Kidney glomerular epithelial cell (primary cell): Measurements from ENCODE around the gene LIMK1.
"Not testable (repeated sequence)": the region's sequence is repeated elsewhere in the genome, so short reads cannot be mapped to it uniquely, and the experiment has no call there.

Experiments used
- DNase-seq: peaks from one replicate; lab custom pipeline; 2025; lab: John Stamatoyannopoulos, UW

The LIMK1 gene

GRCh38 chr7:74083117-74083876 lies at the start of gene LIMK1:
TSS of gene LIMK1 (plus strand) at chr7:74083804. CDS start at chr7:74083991, 187 bp downstream.
- peak; percentile 58 for DNase-seq

- DNase-seq: no peak
Observed at GRCh38 chr7:74037609-74038008, 46.0 kb upstream of the LIMK1 start.

DNA sequence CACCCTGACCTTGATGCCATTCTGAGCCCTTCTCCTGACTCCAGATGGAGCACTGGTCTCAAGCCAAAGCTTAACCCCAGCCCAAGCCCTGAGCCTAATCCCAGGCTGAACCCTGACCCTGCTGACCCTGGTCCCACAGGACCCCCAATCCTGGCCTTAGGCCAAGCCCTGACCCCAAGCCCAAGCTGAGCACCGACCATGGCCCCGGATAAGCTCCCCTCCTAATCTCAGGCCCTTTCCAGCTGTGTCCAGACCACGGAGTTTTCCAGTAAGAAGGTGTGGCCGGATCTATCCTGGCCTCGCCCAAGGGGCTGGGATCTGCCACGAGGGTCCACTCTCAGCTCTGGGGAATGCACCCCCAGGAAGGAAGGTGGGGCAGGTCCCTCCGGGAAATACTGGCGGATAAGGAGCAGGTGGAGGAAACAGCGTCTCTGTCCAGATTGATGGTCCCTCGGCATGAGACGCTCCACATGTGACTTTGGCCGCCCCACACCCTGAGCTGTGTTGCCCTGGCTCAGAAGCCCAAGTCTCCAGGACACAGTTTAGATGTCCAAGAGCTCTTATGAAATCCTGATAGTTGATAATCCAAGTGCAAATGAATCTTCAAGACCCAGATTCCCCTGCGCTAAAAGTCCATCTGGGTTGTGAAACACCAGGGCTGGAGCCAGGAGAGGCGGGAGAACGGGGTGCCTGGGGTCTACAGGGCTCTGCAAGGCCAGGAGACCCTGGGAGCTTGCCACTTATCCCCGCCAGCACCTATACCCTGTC lies 45.2 kb upstream of the LIMK1 start:
- no peak for DNase-seq

DNA sequence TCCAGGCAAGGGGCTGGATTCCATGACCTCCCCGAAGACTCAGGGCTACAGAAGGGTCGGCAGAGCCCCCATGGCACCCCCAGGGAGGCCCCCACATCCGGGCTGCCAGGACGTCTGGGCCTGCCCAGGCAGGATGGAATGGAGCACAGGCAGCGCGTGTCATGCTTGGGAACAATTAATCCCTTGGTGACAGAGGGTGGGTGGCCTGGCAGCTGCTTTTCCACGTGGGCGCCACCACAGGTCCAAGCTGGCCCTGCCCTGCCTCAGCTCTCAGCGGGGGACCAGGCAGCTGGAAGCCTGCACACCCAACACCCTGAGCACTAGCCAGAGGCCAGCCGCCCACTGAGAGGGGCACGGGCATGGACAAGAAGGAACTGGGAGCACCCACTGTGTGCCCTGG lies 44.3 kb upstream of the LIMK1 start:
- DNase-seq: no peak

DNA sequence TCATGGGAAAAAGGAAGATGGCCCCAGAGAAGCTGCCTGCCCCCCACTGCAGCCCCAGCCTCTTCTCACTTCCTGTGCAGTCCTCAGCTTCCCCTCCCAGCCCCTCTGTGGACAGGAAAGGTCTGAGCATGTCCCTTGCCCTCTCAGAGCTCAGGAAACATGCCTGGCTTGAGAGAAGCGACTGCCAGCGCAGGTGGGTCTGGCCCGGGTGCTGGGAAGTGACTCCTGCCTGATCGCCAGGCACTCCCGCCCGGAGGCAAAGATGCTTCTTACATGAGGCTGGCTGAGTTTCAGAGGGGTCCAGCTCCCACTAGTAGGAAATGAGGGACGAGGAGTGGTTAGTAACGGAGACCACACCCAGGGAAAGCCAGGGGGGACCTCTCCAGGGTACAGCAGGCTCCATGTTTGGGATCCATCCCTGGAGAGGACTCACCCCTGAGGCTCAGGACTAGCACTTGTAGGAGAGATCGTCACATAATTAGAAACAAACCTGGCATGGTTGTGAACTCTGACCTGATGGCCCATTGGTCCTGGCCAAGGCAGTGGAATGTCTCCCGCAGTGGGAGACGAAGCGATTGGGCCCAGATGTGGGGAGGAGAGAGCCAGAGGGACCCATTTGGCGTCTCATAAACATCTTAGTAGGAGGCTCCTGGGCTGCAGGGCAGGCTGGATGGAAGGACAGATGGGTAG lies 43.4 kb upstream of the LIMK1 start:
- no peak for DNase-seq

DNA sequence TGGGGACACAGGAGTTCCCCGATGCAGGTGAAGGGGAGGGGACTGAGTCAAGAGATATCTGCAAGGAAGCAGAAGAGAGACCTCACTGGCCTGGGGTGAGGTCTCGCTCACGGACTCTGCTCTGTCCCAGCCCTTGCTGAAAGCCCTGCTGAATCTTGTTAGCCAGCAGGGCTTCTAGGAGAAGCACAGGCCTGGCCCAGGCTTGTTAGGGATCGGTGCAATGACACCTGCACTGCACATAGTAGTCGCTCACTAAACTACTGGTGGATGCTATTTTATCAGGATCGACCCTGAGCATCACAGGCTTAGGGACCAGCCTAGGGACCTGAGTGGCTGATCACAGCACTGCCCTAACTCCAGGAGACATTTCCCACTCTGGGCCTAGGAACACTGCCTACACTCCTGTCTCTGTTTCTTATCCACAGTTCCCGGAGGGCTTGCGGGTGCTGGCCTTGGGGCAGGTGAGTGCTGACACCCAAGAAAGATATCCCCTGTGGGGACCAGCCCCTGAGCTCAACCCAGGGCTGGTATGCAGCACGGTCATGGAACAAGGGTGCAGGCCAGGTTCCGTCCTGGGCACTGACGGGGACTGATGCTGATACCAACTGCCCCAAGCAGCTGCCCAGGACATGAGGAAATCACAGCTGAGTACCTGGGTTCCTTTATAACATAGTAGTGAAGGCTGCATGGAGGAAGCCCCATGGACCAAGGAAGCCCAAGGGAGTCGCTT lies 42.6 kb upstream of the LIMK1 start:
- DNase-seq: no peak

- DNase-seq: no peak
Observed at GRCh38 chr7:74042746-74043522, 40.7 kb upstream of the LIMK1 start.

- no peak for DNase-seq
Observed at GRCh38 chr7:74043523-74043951, 40.1 kb upstream of the LIMK1 start.

GRCh38 chr7:74044366-74045350 lies 38.9 kb upstream of the LIMK1 start:
- DNase-seq: no peak

GRCh38 chr7:74046581-74046980 lies 37.0 kb upstream of the LIMK1 start:
- DNase-seq: not testable (repeated sequence)

GRCh38 chr7:74047804-74048380 lies 35.7 kb upstream of the LIMK1 start:
- no peak for DNase-seq

DNA sequence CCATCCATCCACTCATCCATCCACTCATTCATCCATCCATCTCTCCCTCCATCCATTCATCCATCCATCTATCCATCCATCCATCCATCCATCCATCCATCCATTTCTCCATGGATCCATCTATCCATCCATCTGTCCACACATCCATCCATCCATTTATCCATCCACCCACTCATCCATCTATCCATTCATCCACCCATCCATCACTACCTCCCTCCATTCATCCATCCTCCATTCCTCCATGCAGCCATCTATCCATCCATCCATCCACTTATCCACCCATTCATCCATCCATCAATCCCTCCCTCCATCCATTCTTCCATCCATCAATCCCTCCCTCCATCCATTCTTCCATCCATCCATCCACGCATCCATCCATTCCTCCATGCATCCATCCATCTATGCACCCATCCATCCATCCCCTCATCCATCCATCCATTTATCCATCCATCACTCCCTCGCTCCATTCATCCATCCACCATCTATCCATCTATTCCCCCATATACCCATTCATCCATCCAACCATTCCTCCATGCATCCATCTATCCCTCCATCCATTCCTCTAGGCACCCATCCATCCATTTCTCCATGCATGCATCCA lies 34.5 kb upstream of the LIMK1 start:
- no peak for DNase-seq

- no peak for DNase-seq
Observed at GRCh38 chr7:74049997-74050798, 33.4 kb upstream of the LIMK1 start.

GRCh38 chr7:74051193-74051592 lies 32.4 kb upstream of the LIMK1 start:
- no peak for DNase-seq

GRCh38 chr7:74051629-74052410 lies 31.8 kb upstream of the LIMK1 start:
- peak; percentile 5 for DNase-seq

GRCh38 chr7:74052628-74053027 lies 31.0 kb upstream of the LIMK1 start:
- no peak for DNase-seq

DNA sequence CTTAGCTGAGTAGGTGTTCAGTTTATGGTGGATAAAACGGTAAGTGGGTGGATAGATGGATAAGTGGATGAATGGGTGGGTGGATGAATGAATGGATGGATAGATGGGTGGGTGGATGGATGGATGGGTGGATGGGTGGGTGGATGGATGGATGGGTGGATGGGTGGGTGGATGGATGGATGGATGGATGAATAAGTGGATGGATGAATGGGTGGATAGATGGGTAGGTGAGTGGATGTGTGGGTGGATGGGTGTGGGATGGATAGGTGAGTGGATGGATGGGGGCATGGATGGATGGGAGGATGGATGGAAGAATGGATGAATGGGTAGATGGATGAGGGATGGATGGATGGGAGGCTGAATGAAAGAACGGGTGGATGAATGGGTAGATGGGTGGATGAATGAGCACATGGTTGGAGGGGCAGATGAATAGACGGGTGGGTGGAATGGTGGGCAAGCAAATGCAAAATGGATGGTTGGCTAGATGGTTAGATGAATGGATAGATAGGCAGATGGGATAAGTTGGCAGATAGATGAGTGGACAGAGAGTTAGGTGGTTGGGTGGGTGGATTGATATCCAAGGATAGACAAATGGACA lies 29.9 kb upstream of the LIMK1 start:
- DNase-seq: no peak
